NCI-H2196 (cell line): ENCODE data around the gene TMEM156.
A peak's percentile ranks its signal among the peaks of the same experiment; 100 is the strongest.
"Not testable (repeated sequence)": the region's sequence is repeated elsewhere in the genome, so short reads cannot be mapped to it uniquely, and the experiment has no call there.

Experiments used
- DNase-seq: peaks from one replicate; lab custom pipeline; 2025; ENCODE audit not compliant: unreplicated experiment; lab: John Stamatoyannopoulos, UW

The TMEM156 gene

DNA sequence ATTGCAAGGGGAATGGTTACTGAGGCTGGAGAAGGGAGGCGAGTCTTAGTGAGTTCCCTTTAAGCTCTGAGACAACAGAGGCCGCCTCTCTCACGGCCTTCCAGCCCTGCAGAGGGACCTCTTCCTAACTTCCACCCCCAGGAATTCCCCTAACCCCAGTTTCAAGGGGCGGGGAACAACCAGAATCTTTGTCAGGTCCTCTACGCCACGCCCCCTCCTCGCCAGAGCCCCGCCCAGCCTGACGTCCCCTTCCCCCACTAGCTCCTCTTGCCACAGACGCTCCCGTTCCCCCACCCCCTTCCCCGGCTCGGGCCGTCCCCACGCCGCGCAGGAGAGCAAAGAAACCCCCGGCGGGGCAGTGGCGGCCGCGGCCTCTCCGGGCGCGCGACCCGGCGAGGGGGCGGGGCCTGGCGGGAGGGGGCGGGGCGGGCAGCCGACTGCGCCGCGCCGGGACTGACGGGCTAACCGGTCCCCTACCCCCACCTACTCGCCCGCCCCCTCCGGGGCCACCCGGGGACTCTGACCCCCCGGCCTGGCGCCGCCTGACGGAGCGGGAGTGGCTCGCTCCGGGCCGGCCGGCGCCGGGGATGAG, 12.3 kb upstream of the TMEM156 start:
- peak; percentile 73 for DNase-seq

GRCh38 chr4:39043861-39044363, 11.7 kb upstream of the TMEM156 start:
- DNase-seq: no peak

GRCh38 chr4:39043058-39043860, 11.1 kb upstream of the TMEM156 start:
- no peak for DNase-seq

DNA sequence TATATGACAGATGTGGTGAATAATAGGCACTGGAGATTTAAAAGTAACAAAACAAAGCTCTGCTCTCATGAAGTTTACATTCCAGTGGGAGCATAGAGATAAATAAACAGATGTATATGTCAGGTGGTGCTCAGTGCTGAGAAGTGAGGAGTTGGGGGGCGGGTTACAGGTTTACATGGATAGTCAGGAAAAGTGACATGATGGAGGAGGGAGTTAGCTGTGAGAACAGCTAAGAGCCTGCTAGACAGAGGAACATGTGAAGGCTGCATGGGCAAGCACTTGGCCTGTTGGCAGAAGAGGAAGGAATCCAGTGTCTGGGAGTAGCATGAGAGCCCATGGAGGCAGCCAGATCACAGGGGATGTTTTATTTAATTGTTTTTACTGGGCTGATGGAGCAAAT, 10.2 kb upstream of the TMEM156 start:
- no peak for DNase-seq

GRCh38 chr4:39039108-39039507, 6.9 kb upstream of the TMEM156 start:
- DNase-seq: no peak

GRCh38 chr4:39037941-39038340, 5.7 kb upstream of the TMEM156 start:
- DNase-seq: no peak

DNA sequence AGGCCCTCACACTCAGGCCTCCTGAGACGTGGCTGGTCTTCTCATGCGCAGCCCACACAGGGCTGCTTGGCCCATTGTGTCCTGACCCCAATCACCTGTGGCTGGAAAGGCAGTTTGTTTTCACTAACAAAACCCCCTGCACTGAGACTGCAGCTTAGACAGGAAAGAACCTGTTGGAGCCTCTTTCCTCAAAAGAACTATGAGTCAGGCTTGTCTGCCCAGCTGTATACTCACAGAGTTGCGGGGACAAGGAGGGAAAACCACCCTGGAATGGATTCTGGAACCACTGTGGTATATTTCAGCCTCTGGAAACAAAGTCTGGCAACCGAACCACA, 5.2 kb upstream of the TMEM156 start:
- peak; percentile 4 for DNase-seq

DNA sequence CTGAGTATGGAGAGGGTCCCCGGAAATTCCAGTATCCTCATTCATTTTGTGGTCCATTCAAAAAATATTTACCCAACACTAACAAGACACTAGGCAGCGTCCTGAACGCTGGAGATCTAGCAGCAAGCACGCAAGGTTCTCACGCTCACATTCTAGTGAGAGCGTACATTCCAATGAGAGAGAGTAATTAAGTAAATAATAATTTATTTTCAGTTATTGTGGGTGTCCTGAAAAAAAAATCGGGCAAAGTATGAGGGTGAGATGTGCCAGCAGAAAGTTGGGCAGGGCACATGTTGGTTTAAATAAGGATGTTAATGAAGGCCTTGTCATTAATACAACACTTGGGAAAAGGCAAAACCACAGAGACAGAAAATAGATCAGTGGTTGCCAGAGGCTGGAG, 4.0 kb upstream of the TMEM156 start:
- DNase-seq: no peak

- not testable (repeated sequence) for DNase-seq
Observed at GRCh38 chr4:39031590-39032020, 604 bp downstream of the TMEM156 start.

DNA sequence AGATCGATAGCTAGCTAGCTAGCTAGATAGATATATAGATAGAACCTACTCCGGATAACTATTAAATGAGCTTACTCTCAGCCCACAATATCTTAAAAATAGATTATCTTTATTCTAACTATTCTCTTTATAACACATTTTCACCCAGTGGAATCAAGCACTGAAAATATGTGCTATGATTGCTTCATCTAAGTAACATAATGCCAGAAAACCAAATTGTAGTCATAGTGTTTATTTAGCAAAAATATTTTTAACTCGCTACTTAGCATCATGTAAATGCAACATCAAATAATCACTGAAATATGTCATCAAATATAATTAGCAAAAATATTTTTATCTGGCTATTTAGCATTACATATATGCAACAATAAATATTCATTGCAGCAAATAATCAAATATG, 1.5 kb downstream of the TMEM156 start:
- no peak for DNase-seq

DNA sequence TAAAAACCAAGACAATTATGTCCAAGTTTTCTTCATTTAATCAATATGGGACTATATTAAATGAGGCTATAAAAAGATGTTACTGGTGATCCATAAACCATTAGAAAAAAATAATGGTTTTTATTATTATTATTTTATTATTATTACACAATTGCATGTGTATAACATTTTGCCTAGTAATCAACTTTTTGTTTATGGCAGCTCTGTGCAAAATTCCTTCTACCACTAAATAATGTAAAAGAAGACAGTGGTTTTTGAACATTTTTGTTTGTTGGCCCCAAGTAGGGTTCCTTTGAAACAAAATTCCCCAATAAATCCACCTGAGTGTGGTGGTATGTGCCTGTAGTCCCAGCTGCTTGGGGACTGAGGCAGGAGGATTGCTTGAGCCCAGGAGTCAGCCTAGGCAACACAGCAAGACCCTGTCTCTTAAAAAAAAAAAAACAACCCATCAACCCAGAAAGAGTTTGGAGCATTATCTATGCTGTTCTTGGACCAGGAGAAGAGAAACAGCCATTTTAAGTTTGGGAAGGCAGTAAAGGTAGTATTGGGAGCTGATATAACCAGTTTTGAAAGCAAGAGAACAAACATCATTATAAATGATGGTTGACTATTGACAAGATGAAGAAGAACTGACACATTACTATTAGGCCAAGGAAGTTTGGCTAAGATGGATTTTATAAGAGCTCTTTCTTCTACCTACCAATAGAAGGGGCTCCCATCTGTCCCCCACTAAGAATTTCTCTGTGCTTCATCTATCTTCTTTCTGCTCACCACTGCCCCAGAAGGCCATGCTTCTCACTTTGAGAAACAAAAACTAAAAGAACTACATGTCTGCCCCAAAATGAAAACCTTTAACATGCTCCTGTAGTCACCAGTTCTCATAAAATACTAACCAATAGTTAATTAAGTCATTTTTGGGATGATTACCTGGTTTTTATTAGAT, 2.2 kb downstream of the TMEM156 start:
- DNase-seq: no peak

GRCh38 chr4:39026096-39026495, 6.1 kb downstream of the TMEM156 start:
- no peak for DNase-seq

DNA sequence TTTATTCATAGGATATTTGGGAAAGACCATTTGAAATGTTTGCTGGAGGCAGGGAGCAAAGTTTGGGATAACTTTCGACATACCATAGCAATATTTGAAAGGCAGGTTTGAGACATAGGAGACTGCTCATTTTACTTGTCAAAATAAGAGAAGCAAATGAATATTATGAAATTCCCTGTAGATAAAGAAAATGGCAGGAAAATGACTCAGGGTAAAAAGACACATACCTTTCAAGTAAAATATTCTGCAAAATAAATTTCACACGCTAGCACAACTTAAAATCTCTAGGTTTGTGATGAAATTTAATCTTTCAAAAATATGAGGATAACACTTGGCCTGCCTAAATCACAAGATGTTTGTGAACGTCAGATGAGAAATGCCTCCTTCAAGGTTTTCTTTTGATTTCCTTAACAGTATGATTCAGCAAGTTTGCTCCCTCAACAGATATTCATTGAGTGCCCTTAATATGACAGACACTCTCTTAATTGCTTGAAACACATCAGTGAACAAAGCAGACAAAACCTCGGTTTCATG, 6.6 kb downstream of the TMEM156 start:
- DNase-seq: no peak

- DNase-seq: no peak
Observed at GRCh38 chr4:39024311-39024865, 7.8 kb downstream of the TMEM156 start.

GRCh38 chr4:39023059-39023458, 9.2 kb downstream of the TMEM156 start:
- DNase-seq: no peak

DNA sequence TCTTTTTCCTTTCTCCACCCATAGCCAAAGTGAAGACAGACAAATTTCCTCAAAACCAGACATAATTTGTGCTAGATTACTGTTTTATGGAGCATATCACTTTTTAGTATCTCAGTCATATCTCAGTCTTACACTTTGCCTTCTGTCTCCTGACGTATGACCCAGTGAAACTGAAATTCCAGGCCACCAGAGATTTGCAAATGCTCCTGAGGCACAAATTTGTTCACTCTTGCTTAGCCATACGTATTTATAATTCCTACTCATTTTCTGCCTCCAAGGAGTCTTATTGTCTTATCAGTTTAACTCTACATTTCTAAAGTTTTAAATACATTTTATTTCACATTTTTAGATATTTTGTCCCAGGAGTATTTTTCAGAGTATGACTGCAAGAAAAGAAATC, 10.0 kb downstream of the TMEM156 start:
- no peak for DNase-seq

- no peak for DNase-seq
Observed at GRCh38 chr4:39021631-39022030, 10.6 kb downstream of the TMEM156 start.

GRCh38 chr4:39020130-39020529, 12.1 kb downstream of the TMEM156 start:
- DNase-seq: no peak

GRCh38 chr4:39014028-39014427, 18.2 kb downstream of the TMEM156 start:
- no peak for DNase-seq

DNA sequence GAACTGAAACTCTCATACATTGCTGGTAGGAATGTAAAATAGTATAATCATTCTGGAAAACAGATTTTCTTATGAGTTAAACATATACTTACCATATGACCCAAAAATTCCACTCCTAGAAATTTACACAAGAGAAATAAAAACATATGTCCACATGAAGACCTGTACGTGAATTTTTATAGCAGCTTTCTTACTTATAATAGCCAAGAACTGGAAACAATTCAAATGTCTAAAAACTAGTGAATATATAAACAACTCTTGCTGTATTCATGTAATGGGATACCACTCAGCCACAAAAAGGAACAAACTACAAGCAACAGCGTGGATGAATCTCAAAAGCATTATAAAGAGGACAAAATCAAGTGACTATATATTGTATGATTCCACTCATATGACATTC, 27.5 kb downstream of the TMEM156 start:
- no peak for DNase-seq

DNA sequence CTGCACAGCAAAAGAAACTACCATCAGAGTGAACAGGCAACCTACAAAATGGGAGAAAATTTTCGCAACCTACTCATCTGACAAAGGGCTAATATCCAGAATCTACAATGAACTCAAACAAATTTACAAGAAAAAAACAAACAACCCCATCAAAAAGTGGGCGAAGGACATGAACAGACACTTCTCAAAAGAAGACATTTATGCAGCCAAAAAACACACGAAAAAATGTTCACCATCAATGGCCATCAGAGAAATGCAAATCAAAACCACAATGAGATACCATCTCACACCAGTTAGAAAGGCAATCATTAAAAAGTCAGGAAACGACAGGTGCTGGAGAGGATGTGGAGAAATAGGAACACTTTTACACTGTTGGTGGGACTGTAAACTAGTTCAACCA, 30.2 kb downstream of the TMEM156 start:
- DNase-seq: not testable (repeated sequence)
